WTC11 (cell line): ENCODE results near the gene SLC2A10. TPM values are rescaled to one million over a fixed set of nuclear protein-coding genes. Genes with fewer than 3 reads are reported as not detected.

ENCODE experiments used
- ATAC-seq: fragments of 200-7000 bp; cut with Tn5 transposase; 2 replicates; pipeline ENCODE4 v1.10.0; 2021; ENCODE audit warnings: mild to moderate bottlenecking, moderate library complexity
- CTCF ChIA-PET: fragments of 300-600 bp; sonication (Branson Sonifier 250); formaldehyde crosslinking; loops from one replicate; lab custom pipeline; 2021; ENCODE audit warnings: antibody characterized with exemption; lab: Charles Lee
- POLR2A ChIA-PET: fragments of 350-600 bp; sonication (Branson Sonifier 250); formaldehyde crosslinking; loops from one replicate; lab custom pipeline; 2021; ENCODE audit warnings: antibody characterized with exemption; lab: Charles Lee
- DNase-seq: peaks from one replicate; pipeline ENCODE4 v3.0.0; 2021; ENCODE audit warnings: low spot score
- H3K27ac Mint-ChIP-seq: 2 replicates; pipeline ENCODE4 v1.8.0; 2021; ENCODE audit warnings: mixed read lengths
- H3K27me3 Mint-ChIP-seq: 2 replicates; pipeline ENCODE4 v1.8.0; 2021; ENCODE audit warnings: low read depth, mild to moderate bottlenecking, moderate library complexity, mixed read lengths
- H3K36me3 Mint-ChIP-seq: 2 replicates; pipeline ENCODE4 v1.8.0; 2021; ENCODE audit warnings: mixed read lengths
- H3K4me1 Mint-ChIP-seq: 2 replicates; pipeline ENCODE4 v1.8.0; 2022; ENCODE audit warnings: mixed read lengths
- H3K4me3 Mint-ChIP-seq: 2 replicates; pipeline ENCODE4 v1.8.0; 2021; ENCODE audit warnings: mild to moderate bottlenecking, moderate library complexity, mixed read lengths
- H3K9me3 Mint-ChIP-seq: 2 replicates; pipeline ENCODE4 v1.8.0; 2021; ENCODE audit warnings: mixed read lengths
- CREB1 ChIP-seq: sonication (generic); formaldehyde crosslinking; IDR thresholded peaks from 2 replicates; pipeline ENCODE4 v1.8.0; 2023; ENCODE audit warnings: mild to moderate bottlenecking, missing genetic modification reagents
- FOXJ3 ChIP-seq: sonication (generic); formaldehyde crosslinking; IDR thresholded peaks from 2 replicates; pipeline ENCODE4 v1.9.0; 2021; ENCODE audit warnings: missing genetic modification reagents, mild to moderate bottlenecking, borderline replicate concordance
- FOXK1 ChIP-seq: sonication (generic); formaldehyde crosslinking; IDR thresholded peaks from 2 replicates; pipeline ENCODE4 v1.8.0; 2022; ENCODE audit warnings: mild to moderate bottlenecking, moderate library complexity, missing genetic modification reagents
- FOXP1 ChIP-seq: sonication (generic); formaldehyde crosslinking; IDR thresholded peaks from 2 replicates; pipeline ENCODE4 v1.8.0; 2022; ENCODE audit warnings: missing genetic modification reagents, mild to moderate bottlenecking, moderate library complexity, borderline replicate concordance
- IRF2 ChIP-seq: sonication (generic); formaldehyde crosslinking; IDR thresholded peaks from 2 replicates; pipeline ENCODE4 v1.8.0; 2022; ENCODE audit warnings: low read depth, missing genetic modification reagents, borderline replicate concordance
- JAZF1 ChIP-seq: fragments of 250-450 bp; sonication (Bioruptor Pico); IDR thresholded peaks from 2 replicates; pipeline ENCODE4 v1.9.0; 2021; ENCODE audit warnings: moderate library complexity, mild to moderate bottlenecking, inconsistent platforms
- MYBL2 ChIP-seq: sonication (generic); formaldehyde crosslinking; IDR thresholded peaks from 2 replicates; pipeline ENCODE4 v1.8.1; 2023; ENCODE audit warnings: mild to moderate bottlenecking, moderate library complexity, missing genetic modification reagents
- NFE2L1 ChIP-seq: sonication (generic); formaldehyde crosslinking; IDR thresholded peaks from 2 replicates; pipeline ENCODE4 v1.8.1; 2023; ENCODE audit warnings: missing genetic modification reagents
- NFYB ChIP-seq: sonication (generic); formaldehyde crosslinking; conservative IDR thresholded peaks from 2 replicates; pipeline ENCODE4 v1.8.0; 2022; ENCODE audit warnings: low read depth, missing genetic modification reagents
- NR1H2 ChIP-seq: sonication (generic); formaldehyde crosslinking; IDR thresholded peaks from 2 replicates; pipeline ENCODE4 v1.9.0; 2021; ENCODE audit warnings: mild to moderate bottlenecking, moderate library complexity, missing genetic modification reagents
- TEAD1 ChIP-seq: sonication (generic); formaldehyde crosslinking; IDR thresholded peaks from 2 replicates; pipeline ENCODE4 v1.8.0; 2022; ENCODE audit warnings: mild to moderate bottlenecking, missing genetic modification reagents
- TP53 ChIP-seq: sonication (generic); formaldehyde crosslinking; IDR thresholded peaks from 2 replicates; pipeline ENCODE4 v1.8.1; 2023; ENCODE audit warnings: mild to moderate bottlenecking, missing genetic modification reagents
- ZNF121 ChIP-seq: sonication (generic); formaldehyde crosslinking; IDR thresholded peaks from 2 replicates; pipeline ENCODE4 v1.8.0; 2023; ENCODE audit warnings: missing genetic modification reagents
- ZNF219 ChIP-seq: sonication (generic); formaldehyde crosslinking; IDR thresholded peaks from 2 replicates; pipeline ENCODE4 v1.8.0; 2023; ENCODE audit warnings: missing genetic modification reagents, mild to moderate bottlenecking, borderline replicate concordance
- ZNF416 ChIP-seq: fragments of 250-450 bp; sonication (Bioruptor Pico); IDR thresholded peaks from 2 replicates; pipeline ENCODE4 v1.9.0; 2021; ENCODE audit warnings: mild to moderate bottlenecking, inconsistent platforms
- ZNF423 ChIP-seq: fragments of 250-450 bp; sonication (Bioruptor Pico); IDR thresholded peaks from 2 replicates; pipeline ENCODE4 v2.1.2; 2022; ENCODE audit warnings: mild to moderate bottlenecking, moderate library complexity
- ZNF671 ChIP-seq: fragments of 250-450 bp; sonication (Bioruptor Pico); IDR thresholded peaks from 2 replicates; pipeline ENCODE4 v1.8.0; 2021; ENCODE audit warnings: mild to moderate bottlenecking
- total RNA-seq: library from RNA; stranded (reverse); gene quantifications from 3 replicates; pipeline ENCODE4 v1.2.3, GENCODE V29; 2021
- TF ChIP-seq, protein P1 (sequence below): sonication (generic); formaldehyde crosslinking; IDR thresholded peaks from 2 replicates; pipeline ENCODE4 v1.8.0; 2022; ENCODE audit warnings: mild to moderate bottlenecking, missing genetic modification reagents
- TF ChIP-seq, protein P2 (sequence below): sonication (generic); formaldehyde crosslinking; IDR thresholded peaks from 2 replicates; pipeline ENCODE4 v1.8.1; 2023; ENCODE audit warnings: mild to moderate bottlenecking, missing genetic modification reagents, moderate library complexity
- TF ChIP-seq, protein P3 (sequence below): fragments of 250-450 bp; sonication (Bioruptor Pico); IDR thresholded peaks from 2 replicates; pipeline ENCODE4 v2.1.2; 2022; ENCODE audit warnings: mild to moderate bottlenecking, moderate library complexity
- TF ChIP-seq, protein P4 (sequence below): fragments of 200-600 bp; IDR thresholded peaks from 2 replicates; pipeline ENCODE4 v1.8.0; 2022; ENCODE audit warnings: antibody characterized with exemption

Gene SLC2A10
- total RNA-seq, 1 experiment from 2014 or later, result 8.0 TPM

DNA sequence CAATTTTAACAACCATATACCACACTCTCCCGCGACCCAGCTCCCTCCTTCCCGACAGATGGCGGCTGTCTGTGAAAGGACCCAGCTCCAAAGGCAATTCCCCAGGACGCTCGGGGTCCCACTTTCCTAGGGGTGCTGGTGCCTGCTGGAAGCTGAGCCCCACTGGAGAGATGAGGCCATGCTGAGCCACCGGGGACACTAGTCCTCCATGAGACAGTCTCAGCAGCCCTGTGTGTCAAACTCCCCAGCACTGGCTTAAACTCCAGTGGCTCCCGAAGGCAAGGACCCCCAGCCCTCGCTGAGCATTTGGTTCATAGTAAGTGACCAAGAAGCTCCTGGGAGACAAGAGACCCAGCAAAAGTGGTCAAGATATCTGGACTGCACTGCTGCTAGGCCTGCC, 52.1 kb downstream of the SLC2A10 start (continued):
- TF ChIP-seq FOXP1 (CRISPR knock-in tag), result no peak
- TF ChIP-seq, protein P1, sequence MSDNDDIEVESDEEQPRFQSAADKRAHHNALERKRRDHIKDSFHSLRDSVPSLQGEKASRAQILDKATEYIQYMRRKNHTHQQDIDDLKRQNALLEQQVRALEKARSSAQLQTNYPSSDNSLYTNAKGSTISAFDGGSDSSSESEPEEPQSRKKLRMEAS (CRISPR knock-in tag), result no peak
- TF ChIP-seq, all 79 proteins: peak for 0

DNA sequence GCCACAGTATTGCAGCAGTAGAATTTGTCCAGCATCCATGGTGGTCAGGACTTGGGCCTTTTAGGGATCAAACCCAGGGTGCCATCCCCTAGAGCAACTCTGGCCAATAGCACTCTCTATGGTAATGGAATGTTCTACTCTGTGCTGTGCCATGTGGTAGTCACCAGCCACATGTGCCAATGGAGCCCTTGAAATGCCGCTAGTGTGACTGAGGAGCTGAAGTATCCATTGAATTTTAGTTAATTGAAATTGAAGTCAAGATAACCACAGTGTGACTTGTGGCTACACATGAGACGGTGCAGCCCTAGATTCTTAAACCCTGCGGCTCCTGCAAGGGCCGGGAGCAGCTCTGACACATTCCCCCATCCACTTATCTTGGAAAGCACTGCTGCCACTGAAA, 54.6 kb downstream of the SLC2A10 start:
- DNase-seq (no peak), ATAC-seq (no peak)
- no peak for TF ChIP-seq ZNF423 (CRISPR knock-in tag)
- no peak for TF ChIP-seq MYBL2
- no peak for TF ChIP-seq FOXJ3
- TF ChIP-seq ZNF671 (CRISPR knock-in tag), result no peak
- TF ChIP-seq FOXK1 (CRISPR knock-in tag), result no peak
- no peak for TF ChIP-seq ZNF219 (CRISPR knock-in tag)
- TF ChIP-seq, protein P2, sequence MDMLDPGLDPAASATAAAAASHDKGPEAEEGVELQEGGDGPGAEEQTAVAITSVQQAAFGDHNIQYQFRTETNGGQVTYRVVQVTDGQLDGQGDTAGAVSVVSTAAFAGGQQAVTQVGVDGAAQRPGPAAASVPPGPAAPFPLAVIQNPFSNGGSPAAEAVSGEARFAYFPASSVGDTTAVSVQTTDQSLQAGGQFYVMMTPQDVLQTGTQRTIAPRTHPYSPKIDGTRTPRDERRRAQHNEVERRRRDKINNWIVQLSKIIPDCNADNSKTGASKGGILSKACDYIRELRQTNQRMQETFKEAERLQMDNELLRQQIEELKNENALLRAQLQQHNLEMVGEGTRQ (CRISPR knock-in tag), result no peak
- no peak for TF ChIP-seq IRF2 (CRISPR knock-in tag)
- no peak for TF ChIP-seq NFYB
- TF ChIP-seq CREB1 (CRISPR knock-in tag), result no peak
- no peak for TF ChIP-seq TP53 (CRISPR knock-in tag)
- TF ChIP-seq NR1H2 (CRISPR knock-in tag), result no peak
- no peaks in the 10 kb centered on the region for H3K27me3 Mint-ChIP-seq
- H3K36me3 Mint-ChIP-seq, result no peaks in the 10 kb centered on the region
- peaks cover 3% of the 10 kb centered on the region; the same call in 1 of the 2 replicates for H3K4me1 Mint-ChIP-seq
- H3K4me3 Mint-ChIP-seq, result no peak overlapping the region
- ChIA-PET CTCF (interaction anchor here (1.2 to 3.6 kb wide), 4 partner anchors 10 to 620 kb away, joined by 3 to 18 read pairs (median 5); no protein-coding TSS in a partner anchor), POLR2A (no interaction called here)
- H3K9me3 Mint-ChIP-seq, result no peaks in the 10 kb centered on the region
- H3K27ac Mint-ChIP-seq, result no peak overlapping the region

DNA sequence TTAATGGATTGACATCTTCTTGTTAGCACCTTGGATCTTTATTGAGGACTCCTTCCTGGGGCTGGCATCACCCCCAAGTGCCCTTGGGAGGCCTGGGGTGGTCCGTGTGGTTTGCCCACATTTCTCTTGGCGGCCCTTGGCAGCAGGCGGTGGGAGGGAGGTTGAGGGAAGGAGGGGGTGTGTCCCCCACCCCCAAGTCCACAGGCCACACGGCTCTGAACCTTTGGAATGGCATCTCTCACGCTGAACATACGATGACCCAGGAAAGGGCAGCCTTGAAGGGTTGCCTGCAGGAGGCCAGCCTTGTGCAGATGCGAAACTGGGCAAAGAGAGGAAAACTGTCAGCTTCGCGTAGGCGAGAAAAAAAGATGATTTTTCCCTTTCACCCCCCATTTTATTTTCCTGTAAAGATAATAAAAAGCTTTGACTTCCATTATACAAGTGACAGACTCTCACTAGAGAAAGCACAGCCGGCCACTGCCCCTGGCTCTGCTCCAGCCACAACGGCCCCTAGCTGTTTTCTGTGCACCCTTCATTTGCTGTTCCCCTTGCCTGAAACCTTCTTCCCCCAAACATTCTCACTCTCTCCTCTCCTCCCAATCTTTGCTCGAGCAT, 56.2 kb downstream of the SLC2A10 start:
- ChIA-PET CTCF (interaction anchor here (3.6 kb wide), 1 partner anchor 11 kb away, joined by 18 read pairs; no protein-coding TSS in a partner anchor), POLR2A (no interaction called here)
- H3K27ac Mint-ChIP-seq, result peak overlapping the region; percentile 12; the same call in 1 of the 2 replicates
- no peaks in the 10 kb centered on the region for H3K27me3 Mint-ChIP-seq
- H3K4me3 Mint-ChIP-seq, result no peak overlapping the region
- no peak for ATAC-seq
- no peak for DNase-seq
- no peaks in the 10 kb centered on the region for H3K9me3 Mint-ChIP-seq
- TF ChIP-seq ZNF416 (no peak), JAZF1 (CRISPR knock-in tag) (no peak), IRF2 (CRISPR knock-in tag) (no peak), FOXK1 (CRISPR knock-in tag) (no peak)
- H3K36me3 Mint-ChIP-seq, result no peaks in the 10 kb centered on the region
- peaks cover 6% of the 10 kb centered on the region for H3K4me1 Mint-ChIP-seq

DNA sequence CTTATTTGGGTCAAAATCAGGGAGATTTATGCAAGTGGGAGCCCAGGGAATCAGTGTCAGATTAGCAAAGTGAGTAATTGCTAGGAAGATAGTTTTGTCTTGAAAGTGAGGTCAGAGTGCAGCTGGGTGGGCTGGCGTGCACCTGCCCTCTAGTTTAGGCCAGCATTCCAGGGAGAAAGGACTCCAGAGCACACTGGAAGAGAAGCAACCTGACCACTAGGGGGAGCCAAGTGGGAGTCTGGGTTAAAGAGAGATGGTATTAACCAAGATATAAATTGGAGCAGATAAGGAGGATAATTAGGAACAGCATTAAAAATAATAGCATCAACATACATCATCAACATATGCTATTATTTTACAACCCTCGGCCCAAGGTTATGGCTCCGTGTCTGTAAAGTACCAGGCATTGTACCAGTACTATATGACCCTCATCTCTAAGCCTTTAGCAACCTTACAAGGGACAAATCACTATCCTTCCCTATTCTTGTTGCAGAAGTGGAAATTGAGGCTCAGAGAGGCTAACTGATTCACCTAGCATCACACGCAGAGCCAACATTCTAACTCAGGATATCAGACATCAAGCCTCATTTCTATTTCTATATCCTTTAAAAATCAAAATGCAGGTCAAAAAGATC, 57.8 kb downstream of the SLC2A10 start:
- H3K9me3 Mint-ChIP-seq, result no peaks in the 10 kb centered on the region
- no peaks in the 10 kb centered on the region; the same call in 1 of the 2 replicates for H3K27me3 Mint-ChIP-seq
- TF ChIP-seq, protein P3, sequence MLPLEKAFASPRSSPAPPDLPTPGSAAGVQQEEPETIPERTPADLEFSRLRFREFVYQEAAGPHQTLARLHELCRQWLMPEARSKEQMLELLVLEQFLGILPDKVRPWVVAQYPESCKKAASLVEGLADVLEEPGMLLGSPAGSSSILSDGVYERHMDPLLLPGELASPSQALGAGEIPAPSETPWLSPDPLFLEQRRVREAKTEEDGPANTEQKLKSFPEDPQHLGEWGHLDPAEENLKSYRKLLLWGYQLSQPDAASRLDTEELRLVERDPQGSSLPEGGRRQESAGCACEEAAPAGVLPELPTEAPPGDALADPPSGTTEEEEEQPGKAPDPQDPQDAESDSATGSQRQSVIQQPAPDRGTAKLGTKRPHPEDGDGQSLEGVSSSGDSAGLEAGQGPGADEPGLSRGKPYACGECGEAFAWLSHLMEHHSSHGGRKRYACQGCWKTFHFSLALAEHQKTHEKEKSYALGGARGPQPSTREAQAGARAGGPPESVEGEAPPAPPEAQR (CRISPR knock-in tag), result no peak
- TF ChIP-seq ZNF121 (CRISPR knock-in tag) (no peak), FOXP1 (CRISPR knock-in tag) (no peak), TEAD1 (peak; percentile 32; the same call in 1 of the 2 replicates), MYBL2 (no peak), NFE2L1 (no peak)
- TF ChIP-seq, protein P4, sequence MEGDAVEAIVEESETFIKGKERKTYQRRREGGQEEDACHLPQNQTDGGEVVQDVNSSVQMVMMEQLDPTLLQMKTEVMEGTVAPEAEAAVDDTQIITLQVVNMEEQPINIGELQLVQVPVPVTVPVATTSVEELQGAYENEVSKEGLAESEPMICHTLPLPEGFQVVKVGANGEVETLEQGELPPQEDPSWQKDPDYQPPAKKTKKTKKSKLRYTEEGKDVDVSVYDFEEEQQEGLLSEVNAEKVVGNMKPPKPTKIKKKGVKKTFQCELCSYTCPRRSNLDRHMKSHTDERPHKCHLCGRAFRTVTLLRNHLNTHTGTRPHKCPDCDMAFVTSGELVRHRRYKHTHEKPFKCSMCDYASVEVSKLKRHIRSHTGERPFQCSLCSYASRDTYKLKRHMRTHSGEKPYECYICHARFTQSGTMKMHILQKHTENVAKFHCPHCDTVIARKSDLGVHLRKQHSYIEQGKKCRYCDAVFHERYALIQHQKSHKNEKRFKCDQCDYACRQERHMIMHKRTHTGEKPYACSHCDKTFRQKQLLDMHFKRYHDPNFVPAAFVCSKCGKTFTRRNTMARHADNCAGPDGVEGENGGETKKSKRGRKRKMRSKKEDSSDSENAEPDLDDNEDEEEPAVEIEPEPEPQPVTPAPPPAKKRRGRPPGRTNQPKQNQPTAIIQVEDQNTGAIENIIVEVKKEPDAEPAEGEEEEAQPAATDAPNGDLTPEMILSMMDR, result peak; percentile 79
- TF ChIP-seq, protein P2 (CRISPR knock-in tag), result no peak
- TF ChIP-seq, protein P1 (CRISPR knock-in tag), result no peak
- H3K36me3 Mint-ChIP-seq, result no peaks in the 10 kb centered on the region
- no peak overlapping the region for H3K4me3 Mint-ChIP-seq
- H3K27ac Mint-ChIP-seq, result no peak overlapping the region
- peak; percentile 70 for DNase-seq
- ChIA-PET POLR2A (no interaction called here), CTCF (interaction anchor here (0.6 to 2.8 kb wide), 8 partner anchors 11 to 227 kb away, joined by 3 to 8 read pairs (median 4); no protein-coding TSS in a partner anchor)
- H3K4me1 Mint-ChIP-seq, result peaks cover 7% of the 10 kb centered on the region
- peak; percentile 93 for ATAC-seq
